Loucy (cell line): ENCODE measurements around the gene KCNT1.

Source experiments
- H2AFZ ChIP-seq: fragments of 200-600 bp; sonication (generic); 2 replicates; pipeline ENCODE4 v1.6.0; 2016; ENCODE audit warnings: antibody characterized with exemption, mild to moderate bottlenecking, low read length, moderate library complexity
- H3F3A ChIP-seq: fragments of 200-600 bp; 2 replicates; pipeline ENCODE4 v1.6.0; 2016; ENCODE audit warnings: antibody characterized with exemption, low read depth, mild to moderate bottlenecking
- H3K27me3 ChIP-seq: fragments of 200-600 bp; sonication (generic); 2 replicates; pipeline ENCODE4 v1.6.1; 2014; ENCODE audit warnings: low read length, mild to moderate bottlenecking; ENCODE audit not compliant: insufficient read depth, poor library complexity, severe bottlenecking
- H3K36me3 ChIP-seq: fragments of 200-600 bp; sonication (generic); 2 replicates; pipeline ENCODE4 v1.6.1; 2016; ENCODE audit warnings: low read length; ENCODE audit not compliant: insufficient read depth
- H3K4me1 ChIP-seq: fragments of 200-600 bp; sonication (generic); 2 replicates; pipeline ENCODE4 v1.5.1; 2014; ENCODE audit warnings: low read length, mild to moderate bottlenecking; ENCODE audit not compliant: insufficient read depth, poor library complexity, severe bottlenecking
- H3K4me2 ChIP-seq: fragments of 200-600 bp; sonication (generic); 2 replicates; pipeline ENCODE4 v1.6.0; 2014; ENCODE audit warnings: antibody characterized with exemption, low read length, low read depth, mild to moderate bottlenecking; ENCODE audit not compliant: poor library complexity, severe bottlenecking
- H3K4me3 ChIP-seq: fragments of 200-600 bp; sonication (generic); 2 replicates; pipeline ENCODE4 v1.5.1; 2014; ENCODE audit warnings: low read length, mild to moderate bottlenecking, mixed read lengths; ENCODE audit not compliant: poor library complexity, severe bottlenecking
- H3K79me2 ChIP-seq: fragments of 200-600 bp; sonication (generic); 2 replicates; pipeline ENCODE4 v1.6.1; 2014; ENCODE audit warnings: low read length; ENCODE audit not compliant: insufficient read depth
- H3K9ac ChIP-seq: fragments of 200-600 bp; sonication (generic); 2 replicates; pipeline ENCODE4 v1.6.0; 2014; ENCODE audit warnings: mild to moderate bottlenecking, low read depth, low read length, moderate library complexity; ENCODE audit not compliant: poor library complexity, severe bottlenecking
- H3K9me2 ChIP-seq: fragments of 200-600 bp; sonication (generic); replicated peaks from 2 replicates; pipeline ENCODE4 v1.6.1; 2016; ENCODE audit warnings: low read depth, low read length, mixed read lengths
- H3K9me3 ChIP-seq: fragments of 200-600 bp; sonication (generic); 2 replicates; pipeline ENCODE4 v1.6.1; 2014; ENCODE audit warnings: mild to moderate bottlenecking, antibody characterized with exemption, low read length, low read depth; ENCODE audit not compliant: insufficient read depth
- H4K20me1 ChIP-seq: fragments of 200-600 bp; sonication (generic); 2 replicates; pipeline ENCODE4 v1.6.0; 2014; ENCODE audit warnings: antibody characterized with exemption, low read length, mild to moderate bottlenecking; ENCODE audit not compliant: insufficient read depth, poor library complexity, severe bottlenecking
- EZH2phosphoT487 ChIP-seq: fragments of 200-600 bp; IDR thresholded peaks from 2 replicates; pipeline ENCODE4 v1.6.1; 2018; ENCODE audit warnings: antibody characterized with exemption, mild to moderate bottlenecking, moderate library complexity, borderline replicate concordance
- TF ChIP-seq, protein P1 (sequence below): fragments of 200-600 bp; sonication (generic); conservative IDR thresholded peaks from 2 replicates; pipeline ENCODE4 v1.5.1; 2014; ENCODE audit warnings: mild to moderate bottlenecking, antibody characterized with exemption, low read length

KCNT1 gene

GRCh38 chr9:135739271-135740220 lies 37.6 kb downstream of the KCNT1 start:
- no peak overlapping the region for H3K4me3 ChIP-seq
- no peaks in the 10 kb centered on the region for H3K4me1 ChIP-seq
- no peak overlapping the region for H3K4me2 ChIP-seq
- no peak overlapping the region for H2AFZ ChIP-seq
- H3K9me2 ChIP-seq: no peaks in the 10 kb centered on the region
- H3K79me2 ChIP-seq: no peaks in the 10 kb centered on the region
- no peak overlapping the region for H3K9ac ChIP-seq
- no peaks in the 10 kb centered on the region for H3K27me3 ChIP-seq
- no peaks in the 10 kb centered on the region for H3F3A ChIP-seq
- no peaks in the 10 kb centered on the region for H4K20me1 ChIP-seq
- H3K36me3 ChIP-seq: no peaks in the 10 kb centered on the region
- peaks cover 7% of the 10 kb centered on the region; the same call in 1 of the 2 replicates for H3K9me3 ChIP-seq
- TF ChIP-seq, protein P1, sequence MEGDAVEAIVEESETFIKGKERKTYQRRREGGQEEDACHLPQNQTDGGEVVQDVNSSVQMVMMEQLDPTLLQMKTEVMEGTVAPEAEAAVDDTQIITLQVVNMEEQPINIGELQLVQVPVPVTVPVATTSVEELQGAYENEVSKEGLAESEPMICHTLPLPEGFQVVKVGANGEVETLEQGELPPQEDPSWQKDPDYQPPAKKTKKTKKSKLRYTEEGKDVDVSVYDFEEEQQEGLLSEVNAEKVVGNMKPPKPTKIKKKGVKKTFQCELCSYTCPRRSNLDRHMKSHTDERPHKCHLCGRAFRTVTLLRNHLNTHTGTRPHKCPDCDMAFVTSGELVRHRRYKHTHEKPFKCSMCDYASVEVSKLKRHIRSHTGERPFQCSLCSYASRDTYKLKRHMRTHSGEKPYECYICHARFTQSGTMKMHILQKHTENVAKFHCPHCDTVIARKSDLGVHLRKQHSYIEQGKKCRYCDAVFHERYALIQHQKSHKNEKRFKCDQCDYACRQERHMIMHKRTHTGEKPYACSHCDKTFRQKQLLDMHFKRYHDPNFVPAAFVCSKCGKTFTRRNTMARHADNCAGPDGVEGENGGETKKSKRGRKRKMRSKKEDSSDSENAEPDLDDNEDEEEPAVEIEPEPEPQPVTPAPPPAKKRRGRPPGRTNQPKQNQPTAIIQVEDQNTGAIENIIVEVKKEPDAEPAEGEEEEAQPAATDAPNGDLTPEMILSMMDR: no peak
- TF ChIP-seq EZH2phosphoT487: no peak

DNA sequence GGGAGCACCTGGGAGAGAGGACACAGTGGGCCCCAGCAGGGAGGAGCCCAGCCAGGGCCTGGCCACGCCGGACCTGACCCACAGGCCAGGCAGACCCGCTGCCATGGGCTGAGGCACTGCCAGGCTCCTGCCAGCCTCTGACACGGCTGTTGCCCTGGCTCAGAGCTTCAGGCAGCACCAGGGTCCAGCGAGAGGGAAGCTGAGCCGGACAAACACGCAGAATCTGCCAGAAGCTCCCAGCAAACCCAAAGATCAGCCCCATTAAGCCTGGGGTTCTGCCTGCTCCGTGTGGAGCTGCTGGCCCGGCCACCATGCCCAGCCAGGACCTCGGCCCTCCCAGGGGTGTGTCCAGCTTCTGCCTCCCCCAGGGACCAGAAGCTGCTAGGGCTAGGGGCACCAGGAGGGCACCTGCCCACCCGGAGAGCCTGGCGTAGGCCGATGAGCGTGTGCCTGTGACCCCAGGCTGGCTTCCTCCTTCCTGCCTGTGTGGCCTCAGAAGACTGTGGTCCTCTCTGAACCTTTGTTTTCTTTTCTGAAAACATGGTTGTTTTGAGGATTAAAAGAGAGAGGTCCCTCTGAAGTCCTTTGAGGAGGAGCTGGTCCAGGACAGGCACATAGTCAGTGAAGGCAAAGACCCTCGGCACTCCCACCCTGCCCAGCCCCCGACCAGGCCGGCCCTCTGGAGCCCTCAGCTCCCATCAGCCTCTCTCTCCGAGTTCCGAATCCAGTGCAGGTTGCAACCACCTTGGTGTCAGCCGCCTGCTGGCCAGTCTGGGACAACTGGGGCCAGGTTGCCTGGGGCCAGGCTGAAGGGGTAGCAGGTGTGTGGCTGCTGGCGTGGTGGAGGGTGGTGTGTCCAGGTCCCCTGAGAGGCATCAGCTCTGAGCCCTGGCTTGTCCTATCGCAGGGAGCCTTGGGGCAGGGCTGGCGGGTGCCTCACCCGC lies 39.6 kb downstream of the KCNT1 start:
- Histone ChIP-seq H4K20me1 (no peaks in the 10 kb centered on the region), H3K27me3 (no peaks in the 10 kb centered on the region), H3K9ac (no peak overlapping the region), H3K79me2 (no peaks in the 10 kb centered on the region), H3K9me3 (peaks cover 7% of the 10 kb centered on the region; the same call in 1 of the 2 replicates), H3K4me2 (no peak overlapping the region), H3K4me1 (no peaks in the 10 kb centered on the region), H3K4me3 (no peak overlapping the region), H3K9me2 (no peaks in the 10 kb centered on the region), H2AFZ (no peak overlapping the region), H3K36me3 (no peaks in the 10 kb centered on the region), H3F3A (no peaks in the 10 kb centered on the region)
- TF ChIP-seq, protein P1: no peak
- TF ChIP-seq EZH2phosphoT487: no peak

GRCh38 chr9:135743021-135743420 lies 41.0 kb downstream of the KCNT1 start:
- Histone ChIP-seq H4K20me1 (no peaks in the 10 kb centered on the region), H3F3A (no peaks in the 10 kb centered on the region)

More at GRCh38 chr9:135743021-135743420, 41.0 kb downstream of the KCNT1 start:
- no peak overlapping the region for H2AFZ ChIP-seq
- TF ChIP-seq, protein P1: no peak
- no peak for TF ChIP-seq EZH2phosphoT487
- H3K4me3 ChIP-seq: no peak overlapping the region
- H3K9ac ChIP-seq: no peak overlapping the region
- H3K4me1 ChIP-seq: no peaks in the 10 kb centered on the region
- H3K27me3 ChIP-seq: no peaks in the 10 kb centered on the region
- H3K79me2 ChIP-seq: no peaks in the 10 kb centered on the region
- H3K9me3 ChIP-seq: peaks cover 7% of the 10 kb centered on the region; the same call in 1 of the 2 replicates
- H3K36me3 ChIP-seq: no peaks in the 10 kb centered on the region
- no peak overlapping the region for H3K4me2 ChIP-seq
- H3K9me2 ChIP-seq: no peaks in the 10 kb centered on the region
